ENCODE data around the gene ARF5. TPM values are rescaled to one million over a fixed set of nuclear protein-coding genes. Genes with fewer than 3 reads are reported as not detected.

ARF5 gene
- total RNA-seq, 1 experiment from 2014 or later = 163 TPM

- DNase-seq (peak; percentile 29), ATAC-seq (peak; percentile 71)
- Histone ChIP-seq H3K4me3 (ENCODE audit: low read length) (no peak overlapping the region), H3K27me3 (ENCODE audit: low read length) (peaks cover 10% of the 10 kb centered on the region; the same call in 1 of the 2 replicates), H3K36me3 (ENCODE audit: low read depth, low read length) (no peaks in the 10 kb centered on the region), H3K27ac (ENCODE audit: low read length) (no peak overlapping the region), H3K9me2 (replicated peaks; ENCODE audit: low read length) (no peaks in the 10 kb centered on the region), H3K79me2 (ENCODE audit: low read length) (no peaks in the 10 kb centered on the region), H3K4me1 (ENCODE audit: insufficient read depth, low read length) (no peaks in the 10 kb centered on the region), H2AFZ (ENCODE audit: low read length) (0 out of 2 replicates have a peak overlapping the region, but pooled peaks have one; percentile 55), H4K20me1 (ENCODE audit: low read length) (no peaks in the 10 kb centered on the region), H3K9ac (ENCODE audit: low read length) (no peak overlapping the region), H3K4me2 (ENCODE audit: low read length) (no peak overlapping the region), H3F3A (ENCODE audit: low read length, unreplicated experiment) (no peaks in the 10 kb centered on the region), H3K9me3 (ENCODE audit: low read length) (no peaks in the 10 kb centered on the region)
- ChIA-PET CTCF (no interaction called here), POLR2A (ENCODE audit: unreplicated experiment) (no interaction called here)
- peak; percentile 57 for TF ChIP-seq CTCF (conservative IDR thresholded peaks at IDR 0.05; ENCODE audit: low read depth, low read length)
- no peak for TF ChIP-seq EZH2 (IDR thresholded peaks at IDR 0.05; ENCODE audit: low read length, unreplicated experiment)
- intact Hi-C loops (cut with micrococcal nuclease) = no loop called here
- BruUV-seq (replicated peaks) = no TSS peak
These were observed 41.1 kb downstream of the ARF5 start for GRCh38 chr7:127629268-127629854.

- Histone ChIP-seq H3K9me3 (ENCODE audit: low read length) (no peaks in the 10 kb centered on the region), H3K9me2 (replicated peaks; ENCODE audit: low read length) (no peaks in the 10 kb centered on the region), H3K4me2 (ENCODE audit: low read length) (no peak overlapping the region), H4K20me1 (ENCODE audit: low read length) (no peaks in the 10 kb centered on the region), H3K4me3 (ENCODE audit: low read length) (no peak overlapping the region), H3F3A (ENCODE audit: low read length, unreplicated experiment) (no peaks in the 10 kb centered on the region), H3K27me3 (ENCODE audit: low read length) (no peaks in the 10 kb centered on the region), H3K27ac (ENCODE audit: low read length) (no peak overlapping the region), H3K79me2 (ENCODE audit: low read length) (no peaks in the 10 kb centered on the region), H2AFZ (ENCODE audit: low read length) (no peak overlapping the region), H3K9ac (ENCODE audit: low read length) (no peak overlapping the region), H3K4me1 (ENCODE audit: insufficient read depth, low read length) (no peaks in the 10 kb centered on the region), H3K36me3 (ENCODE audit: low read depth, low read length) (no peaks in the 10 kb centered on the region)
- TF ChIP-seq EZH2phosphoT487 (IDR thresholded peaks at IDR 0.05; ENCODE audit: borderline replicate concordance, low read length) (no peak), EZH2 (IDR thresholded peaks at IDR 0.05; ENCODE audit: low read length, unreplicated experiment) (no peak), CTCF (conservative IDR thresholded peaks at IDR 0.05; ENCODE audit: low read depth, low read length) (no peak)
- DNase-seq (no peak), ATAC-seq (no peak)
- CTCF ChIA-PET = no interaction called here
- intact Hi-C loops (cut with micrococcal nuclease) = no loop called here
- POLR2A ChIA-PET (ENCODE audit: unreplicated experiment) = no interaction called here
- BruUV-seq (replicated peaks) = no TSS peak
These were observed 44.2 kb downstream of the ARF5 start for GRCh38 chr7:127632276-127632910.

- H3K4me1 ChIP-seq (ENCODE audit: insufficient read depth, low read length) = no peaks in the 10 kb centered on the region
- no peak for ATAC-seq
- TF ChIP-seq CTCF (conservative IDR thresholded peaks at IDR 0.05; ENCODE audit: low read depth, low read length) = no peak
- no peak for TF ChIP-seq EZH2phosphoT487 (IDR thresholded peaks at IDR 0.05; ENCODE audit: borderline replicate concordance, low read length)
- TF ChIP-seq EZH2 (IDR thresholded peaks at IDR 0.05; ENCODE audit: low read length, unreplicated experiment) = no peak
- POLR2A ChIA-PET (ENCODE audit: unreplicated experiment) = no interaction called here
- BruUV-seq (replicated peaks) = no TSS peak
- no peak overlapping the region for H3K4me2 ChIP-seq (ENCODE audit: low read length)
- no peak overlapping the region for H3K4me3 ChIP-seq (ENCODE audit: low read length)
- no peak overlapping the region for H3K27ac ChIP-seq (ENCODE audit: low read length)
- no peaks in the 10 kb centered on the region for H3K9me3 ChIP-seq (ENCODE audit: low read length)
- H3K79me2 ChIP-seq (ENCODE audit: low read length) = no peaks in the 10 kb centered on the region
- no peaks in the 10 kb centered on the region for H3K9me2 ChIP-seq (replicated peaks; ENCODE audit: low read length)
- no peaks in the 10 kb centered on the region for H4K20me1 ChIP-seq (ENCODE audit: low read length)
- no peaks in the 10 kb centered on the region for H3K36me3 ChIP-seq (ENCODE audit: low read depth, low read length)
- intact Hi-C loops (cut with micrococcal nuclease) = no loop called here
- no peak for DNase-seq
- no peak overlapping the region for H3K9ac ChIP-seq (ENCODE audit: low read length)
- H2AFZ ChIP-seq (ENCODE audit: low read length) = no peak overlapping the region
- H3K27me3 ChIP-seq (ENCODE audit: low read length) = no peaks in the 10 kb centered on the region
- no peaks in the 10 kb centered on the region for H3F3A ChIP-seq (ENCODE audit: low read length, unreplicated experiment)
- CTCF ChIA-PET = no interaction called here
These were observed 47.6 kb downstream of the ARF5 start for GRCh38 chr7:127635659-127636285.
